K562 (cell line): Measurements from ENCODE around the gene TRIM38. TPM values are rescaled to one million over a fixed set of nuclear protein-coding genes. Genes with fewer than 3 reads are reported as not detected.
A peak's percentile ranks its signal among the peaks of the same experiment; 100 is the strongest.

Experiments used
- CREB1 ChIP-seq, 2 experiments: sonication (generic) in 1 of 2; formaldehyde crosslinking in 1 of 2; IDR thresholded peaks; 2 replicates each; pipeline versions ENCODE4 v1.6.1 to v1.8.0; 2012 to 2022; ENCODE audit warnings: inconsistent platforms in 1 of 2, mild to moderate bottlenecking in 1 of 2, missing genetic modification reagents in 1 of 2, moderate library complexity in 1 of 2
- EP300 ChIP-seq: IDR thresholded peaks from 2 replicates; pipeline ENCODE4 v1.6.1; 2012; ENCODE audit warnings: low read length, improper control_type of control experiment
- HDAC1 ChIP-seq, 2 experiments: fragments of 450-650 bp; IDR thresholded peaks; 2 replicates each; pipeline ENCODE4 v1.6.1; 2016 to 2017; ENCODE audit warnings: inconsistent platforms in 1 of 2, mild to moderate bottlenecking in 1 of 2, moderate library complexity in 1 of 2
- KLF16 ChIP-seq: IDR thresholded peaks from 2 replicates; pipeline ENCODE4 v1.6.1; 2016; ENCODE audit warnings: antibody characterized with exemption
- NFYB ChIP-seq: IDR thresholded peaks from 2 replicates; pipeline ENCODE4 v1.6.1; 2011; ENCODE audit warnings: mild to moderate bottlenecking, moderate library complexity; ENCODE audit not compliant: insufficient read length; ENCODE audit errors: extremely low read depth
- PHF21A ChIP-seq: fragments of 450-650 bp; IDR thresholded peaks from 2 replicates; pipeline ENCODE4 v1.6.1; 2017; ENCODE audit warnings: low read depth, borderline replicate concordance
- PYGO2 ChIP-seq: fragments of 450-650 bp; IDR thresholded peaks from 2 replicates; pipeline ENCODE4 v1.6.1; 2016; ENCODE audit warnings: mild to moderate bottlenecking, missing genetic modification characterization, moderate library complexity, missing compliant biosample characterization
- SMAD3 ChIP-seq: fragments of 450-650 bp; formaldehyde crosslinking; conservative IDR thresholded peaks from 2 replicates; pipeline ENCODE4 v1.4.0; 2020; ENCODE audit warnings: mild to moderate bottlenecking
- SOX6 ChIP-seq: fragments of 450-650 bp; IDR thresholded peaks from 2 replicates; pipeline ENCODE4 v1.6.1; 2014; ENCODE audit warnings: mild to moderate bottlenecking
- SRSF3 ChIP-seq: fragments of 200-400 bp; formaldehyde crosslinking; IDR thresholded peaks from 2 replicates; pipeline ENCODE4 v1.6.1; 2016; ENCODE audit warnings: mild to moderate bottlenecking, low read length, moderate library complexity; ENCODE audit not compliant: insufficient read depth
- TCF3 ChIP-seq: sonication (generic); formaldehyde crosslinking; IDR thresholded peaks from 2 replicates; pipeline ENCODE4 v1.4.0; 2020; ENCODE audit warnings: mild to moderate bottlenecking, missing genetic modification reagents
- ZNF134 ChIP-seq: fragments of 250-450 bp; sonication (Bioruptor Pico); conservative IDR thresholded peaks from 2 replicates; pipeline ENCODE4 v1.4.0; 2020
- ZNF197 ChIP-seq: fragments of 200-800 bp; sonication (Bioruptor generic); IDR thresholded peaks from 2 replicates; pipeline ENCODE4 v1.6.1; 2016; ENCODE audit warnings: low read depth, missing genetic modification characterization, missing compliant biosample characterization
- ZNF3 ChIP-seq: fragments of 250-450 bp; sonication (Bioruptor Pico); IDR thresholded peaks from 2 replicates; pipeline ENCODE4 v1.5.0; 2021; ENCODE audit warnings: mild to moderate bottlenecking, moderate library complexity
- ZNF77 ChIP-seq: fragments of 250-450 bp; sonication (Bioruptor Pico); IDR thresholded peaks from 2 replicates; pipeline ENCODE4 v1.5.0; 2020
- polyA plus RNA-seq, 8 experiments: library from polyadenylated mRNA; depleted of rRNA in 4 of 8; stranded (reverse) in 5 of 8; unstranded in 3 of 8; fragments of >200 nt; fragmentation: Nextera tagmentation in 2 of 8; fragmentation: Illumina TruSeq in 1 of 8; extraction: Ambion mirVana in 2 of 8; extraction: Trizol in 1 of 8; gene quantifications; 2 replicates each; pipeline versions ENCODE4 v1.2.1 to v1.2.3, GENCODE V29; 2011 to 2014; ENCODE audit warnings: inconsistent platforms in 1 of 8, missing spikeins in 1 of 8
- total RNA-seq, 7 experiments: library from RNA; depleted of rRNA in 6 of 7; stranded (reverse); fragments of >200 nt in 6 of 7; fragmentation: Illumina TruSeq in 2 of 7; extraction: Trizol in 2 of 7; gene quantifications; 2 replicates each; pipeline versions ENCODE4 v1.2.1 to v1.2.3, GENCODE V29; 2011 to 2021; ENCODE audit warnings: low replicate concordance in 1 of 7
- TF ChIP-seq, protein P1 (sequence below): fragments of 250-450 bp; sonication (Bioruptor Pico); IDR thresholded peaks from 2 replicates; pipeline ENCODE4 v1.5.0; 2021
- TF ChIP-seq, protein P2 (sequence below): fragments of 250-450 bp; sonication (Bioruptor Pico); IDR thresholded peaks from 2 replicates; pipeline ENCODE4 v1.5.0; 2022; ENCODE audit warnings: mild to moderate bottlenecking
- TF ChIP-seq, protein P3 (sequence below), 2 experiments: fragments of 450-650 bp in 1 of 2; IDR thresholded peaks; 2 replicates each; pipeline ENCODE4 v1.6.1; 2011 to 2017; ENCODE audit warnings: low read depth in 2 of 2, antibody characterized with exemption in 1 of 2, borderline replicate concordance in 1 of 2, low read length in 1 of 2, mild to moderate bottlenecking in 1 of 2, mixed read lengths in 1 of 2; ENCODE audit not compliant: control insufficient read depth in 1 of 2
- TF ChIP-seq, protein P4 (sequence below): sonication (generic); formaldehyde crosslinking; IDR thresholded peaks from 2 replicates; pipeline ENCODE4 v1.8.1; 2023; ENCODE audit warnings: mild to moderate bottlenecking, missing genetic modification reagents

TRIM38 gene
- total and polyA plus RNA-seq, 9 of the 15 experiments (the other 6 are each of a cell fraction or from before 2014, with no cell fraction given) = 1.7 to 6.7 (median 6.3) TPM

DNA sequence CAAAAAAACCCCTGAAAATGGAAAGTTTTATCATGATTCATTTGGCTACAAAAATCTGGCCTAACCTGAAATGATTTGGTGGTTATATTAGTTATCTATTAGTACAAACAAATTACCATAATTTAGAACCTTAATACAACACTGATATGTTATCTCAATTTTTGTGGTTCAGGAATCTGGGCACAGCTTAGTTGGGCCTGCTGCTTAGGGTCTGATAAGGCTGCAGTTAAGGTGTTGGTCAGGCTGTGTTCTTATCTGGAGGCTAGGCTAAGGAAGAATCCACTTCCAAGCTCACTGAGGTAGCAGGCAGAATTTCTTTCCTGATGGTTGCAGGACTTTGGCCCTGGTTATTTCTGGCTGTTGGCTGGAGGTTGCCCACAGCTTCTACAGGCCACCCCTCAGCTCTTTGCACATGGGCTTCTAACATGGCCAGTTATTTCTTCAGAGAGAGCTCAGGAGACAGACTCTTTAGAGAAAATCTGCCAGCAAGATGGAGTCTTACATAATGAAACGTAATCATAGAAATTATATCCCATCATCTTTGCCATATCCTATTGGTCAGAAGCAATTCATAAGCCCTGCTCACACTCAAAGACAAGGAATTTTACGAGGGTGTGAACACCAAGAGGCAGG lies 11.4 kb downstream of the TRIM38 start (continued):
- TF ChIP-seq PHF21A (peak; percentile 44; the same call in 1 of the 2 replicates), CREB1 (IDR thresholded peaks at IDR 0.05) (no peak), CREB1 (CRISPR knock-in tag; IDR thresholded peaks at IDR 0.05) (no peak), ZNF134 (CRISPR knock-in tag) (no peak), SRSF3 (no peak), PYGO2 (tag) (peak; percentile 83), KLF16 (peak; percentile 93), ZNF3 (CRISPR knock-in tag) (no peak), ZNF77 (no peak), EP300 (peak; percentile 87), HDAC1 (IDR thresholded peaks at IDR 0.05) (peak; percentile 67 to 99; a peak in 3 of 4 replicates), TCF3 (CRISPR knock-in tag) (peak; percentile 95), SMAD3 (CRISPR knock-in tag) (0 out of 2 replicates have a peak, but pooled peaks have one; percentile 47), SOX6 (peak; percentile 93), ZNF197 (peak; percentile 89), NFYB (no peak)
- TF ChIP-seq, protein P1, sequence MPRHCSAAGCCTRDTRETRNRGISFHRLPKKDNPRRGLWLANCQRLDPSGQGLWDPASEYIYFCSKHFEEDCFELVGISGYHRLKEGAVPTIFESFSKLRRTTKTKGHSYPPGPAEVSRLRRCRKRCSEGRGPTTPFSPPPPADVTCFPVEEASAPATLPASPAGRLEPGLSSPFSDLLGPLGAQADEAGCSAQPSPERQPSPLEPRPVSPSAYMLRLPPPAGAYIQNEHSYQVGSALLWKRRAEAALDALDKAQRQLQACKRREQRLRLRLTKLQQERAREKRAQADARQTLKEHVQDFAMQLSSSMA (CRISPR knock-in tag) = no peak
- TF ChIP-seq, protein P2, sequence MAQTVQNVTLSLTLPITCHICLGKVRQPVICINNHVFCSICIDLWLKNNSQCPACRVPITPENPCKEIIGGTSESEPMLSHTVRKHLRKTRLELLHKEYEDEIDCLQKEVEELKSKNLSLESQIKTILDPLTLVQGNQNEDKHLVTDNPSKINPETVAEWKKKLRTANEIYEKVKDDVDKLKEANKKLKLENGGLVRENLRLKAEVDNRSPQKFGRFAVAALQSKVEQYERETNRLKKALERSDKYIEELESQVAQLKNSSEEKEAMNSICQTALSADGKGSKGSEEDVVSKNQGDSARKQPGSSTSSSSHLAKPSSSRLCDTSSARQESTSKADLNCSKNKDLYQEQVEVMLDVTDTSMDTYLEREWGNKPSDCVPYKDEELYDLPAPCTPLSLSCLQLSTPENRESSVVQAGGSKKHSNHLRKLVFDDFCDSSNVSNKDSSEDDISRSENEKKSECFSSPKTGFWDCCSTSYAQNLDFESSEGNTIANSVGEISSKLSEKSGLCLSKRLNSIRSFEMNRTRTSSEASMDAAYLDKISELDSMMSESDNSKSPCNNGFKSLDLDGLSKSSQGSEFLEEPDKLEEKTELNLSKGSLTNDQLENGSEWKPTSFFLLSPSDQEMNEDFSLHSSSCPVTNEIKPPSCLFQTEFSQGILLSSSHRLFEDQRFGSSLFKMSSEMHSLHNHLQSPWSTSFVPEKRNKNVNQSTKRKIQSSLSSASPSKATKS = no peak
- TF ChIP-seq, protein P3, sequence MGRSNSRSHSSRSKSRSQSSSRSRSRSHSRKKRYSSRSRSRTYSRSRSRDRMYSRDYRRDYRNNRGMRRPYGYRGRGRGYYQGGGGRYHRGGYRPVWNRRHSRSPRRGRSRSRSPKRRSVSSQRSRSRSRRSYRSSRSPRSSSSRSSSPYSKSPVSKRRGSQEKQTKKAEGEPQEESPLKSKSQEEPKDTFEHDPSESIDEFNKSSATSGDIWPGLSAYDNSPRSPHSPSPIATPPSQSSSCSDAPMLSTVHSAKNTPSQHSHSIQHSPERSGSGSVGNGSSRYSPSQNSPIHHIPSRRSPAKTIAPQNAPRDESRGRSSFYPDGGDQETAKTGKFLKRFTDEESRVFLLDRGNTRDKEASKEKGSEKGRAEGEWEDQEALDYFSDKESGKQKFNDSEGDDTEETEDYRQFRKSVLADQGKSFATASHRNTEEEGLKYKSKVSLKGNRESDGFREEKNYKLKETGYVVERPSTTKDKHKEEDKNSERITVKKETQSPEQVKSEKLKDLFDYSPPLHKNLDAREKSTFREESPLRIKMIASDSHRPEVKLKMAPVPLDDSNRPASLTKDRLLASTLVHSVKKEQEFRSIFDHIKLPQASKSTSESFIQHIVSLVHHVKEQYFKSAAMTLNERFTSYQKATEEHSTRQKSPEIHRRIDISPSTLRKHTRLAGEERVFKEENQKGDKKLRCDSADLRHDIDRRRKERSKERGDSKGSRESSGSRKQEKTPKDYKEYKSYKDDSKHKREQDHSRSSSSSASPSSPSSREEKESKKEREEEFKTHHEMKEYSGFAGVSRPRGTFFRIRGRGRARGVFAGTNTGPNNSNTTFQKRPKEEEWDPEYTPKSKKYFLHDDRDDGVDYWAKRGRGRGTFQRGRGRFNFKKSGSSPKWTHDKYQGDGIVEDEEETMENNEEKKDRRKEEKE (IDR thresholded peaks at IDR 0.05; ENCODE audit: borderline replicate concordance in 1 of 2, control insufficient read depth in 1 of 2, low read depth in 2 of 2, low read length in 1 of 2) = no peak
- TF ChIP-seq, protein P4, sequence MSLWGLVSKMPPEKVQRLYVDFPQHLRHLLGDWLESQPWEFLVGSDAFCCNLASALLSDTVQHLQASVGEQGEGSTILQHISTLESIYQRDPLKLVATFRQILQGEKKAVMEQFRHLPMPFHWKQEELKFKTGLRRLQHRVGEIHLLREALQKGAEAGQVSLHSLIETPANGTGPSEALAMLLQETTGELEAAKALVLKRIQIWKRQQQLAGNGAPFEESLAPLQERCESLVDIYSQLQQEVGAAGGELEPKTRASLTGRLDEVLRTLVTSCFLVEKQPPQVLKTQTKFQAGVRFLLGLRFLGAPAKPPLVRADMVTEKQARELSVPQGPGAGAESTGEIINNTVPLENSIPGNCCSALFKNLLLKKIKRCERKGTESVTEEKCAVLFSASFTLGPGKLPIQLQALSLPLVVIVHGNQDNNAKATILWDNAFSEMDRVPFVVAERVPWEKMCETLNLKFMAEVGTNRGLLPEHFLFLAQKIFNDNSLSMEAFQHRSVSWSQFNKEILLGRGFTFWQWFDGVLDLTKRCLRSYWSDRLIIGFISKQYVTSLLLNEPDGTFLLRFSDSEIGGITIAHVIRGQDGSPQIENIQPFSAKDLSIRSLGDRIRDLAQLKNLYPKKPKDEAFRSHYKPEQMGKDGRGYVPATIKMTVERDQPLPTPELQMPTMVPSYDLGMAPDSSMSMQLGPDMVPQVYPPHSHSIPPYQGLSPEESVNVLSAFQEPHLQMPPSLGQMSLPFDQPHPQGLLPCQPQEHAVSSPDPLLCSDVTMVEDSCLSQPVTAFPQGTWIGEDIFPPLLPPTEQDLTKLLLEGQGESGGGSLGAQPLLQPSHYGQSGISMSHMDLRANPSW (CRISPR knock-in tag) = peak; percentile 58; the same call in 1 of the 2 replicates
